ENCODE data around the gene RBM38. TPM values are rescaled to one million over a fixed set of nuclear protein-coding genes. Genes with fewer than 3 reads are reported as not detected.

Gene RBM38
- total and polyA plus RNA-seq, 2 of the 13 experiments (the other 11 are each of a cell fraction or from before 2014, with no cell fraction given), result 24.2 to 34.2 TPM

DNA sequence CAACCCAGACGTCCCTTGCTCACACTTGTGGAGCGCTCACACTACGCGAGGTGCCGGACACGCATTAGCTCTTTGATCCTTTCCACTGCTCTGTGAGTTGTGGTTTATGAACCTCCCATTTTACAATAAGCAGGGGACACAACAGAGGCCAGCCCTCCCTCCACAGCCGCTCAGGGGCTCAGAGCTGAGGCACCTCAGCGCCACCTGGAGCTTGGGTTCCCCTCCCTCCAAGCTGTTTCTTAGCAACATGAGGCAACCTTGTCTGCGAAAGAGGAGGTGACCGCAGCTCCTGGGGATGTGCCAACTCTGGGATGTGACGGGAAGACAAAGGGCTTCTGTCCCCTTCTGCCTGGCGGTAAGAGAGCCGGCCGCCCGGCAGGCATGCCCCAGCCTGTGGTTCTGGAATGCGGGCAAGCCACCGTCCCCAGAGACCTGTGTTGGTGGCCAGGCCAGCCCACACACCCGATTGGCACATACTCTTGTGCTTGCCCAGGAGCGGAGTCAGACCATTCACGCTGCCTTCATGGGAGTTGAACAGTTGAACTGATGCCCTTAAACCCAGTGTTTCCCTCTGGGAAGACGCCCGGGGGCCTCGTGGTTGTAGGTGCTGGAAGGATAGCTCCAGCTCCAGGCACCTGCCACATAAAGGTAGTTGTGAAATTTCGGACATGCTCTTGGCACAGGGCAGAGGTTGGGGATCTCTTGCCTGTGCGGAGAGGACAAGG, 44.5 kb downstream of the RBM38 start (continued):
- TF ChIP-seq NFE2L2 (IDR thresholded peaks at IDR 0.05; ENCODE audit: low read length), result no peak
- no peak for TF ChIP-seq TCF12 (IDR thresholded peaks at IDR 0.05)
- no peak for TF ChIP-seq TCF12 (CRISPR knock-in tag; IDR thresholded peaks at IDR 0.05)
- TF ChIP-seq KAT2B (IDR thresholded peaks at IDR 0.05; ENCODE audit: borderline replicate concordance, low read depth, low read length), result no peak
- no peak for TF ChIP-seq SNRNP70 (IDR thresholded peaks at IDR 0.05; ENCODE audit: low read depth, low read length)
- no peak for TF ChIP-seq SRSF4 (IDR thresholded peaks at IDR 0.05; ENCODE audit: low read depth, low read length, poor library complexity, severe bottlenecking)
- no peak for TF ChIP-seq PRPF4 (IDR thresholded peaks at IDR 0.05; ENCODE audit: low read depth, low read length, poor library complexity, severe bottlenecking)
- no peak for TF ChIP-seq HINFP (CRISPR knock-in tag; IDR thresholded peaks at IDR 0.05; ENCODE audit: low read depth)
- peak; percentile 41; the same call in 1 of the 2 replicates for TF ChIP-seq TAF1 (CRISPR knock-in tag; IDR thresholded peaks at IDR 0.05)
- peak; percentile 42; the same call in 1 of the 2 replicates for TF ChIP-seq KDM2A (CRISPR knock-in tag; IDR thresholded peaks at IDR 0.05; ENCODE audit: borderline replicate concordance, low read depth)
- no peak for TF ChIP-seq ZKSCAN5 (CRISPR knock-in tag; IDR thresholded peaks at IDR 0.05)
- TF ChIP-seq ZFP62 (CRISPR knock-in tag; IDR thresholded peaks at IDR 0.05), result no peak
- 0 out of 2 replicates have a peak, but pooled peaks have one; percentile 14 for TF ChIP-seq ZNF629 (CRISPR knock-in tag; conservative IDR thresholded peaks at IDR 0.05)
- TF ChIP-seq NCOA1 (CRISPR knock-in tag; IDR thresholded peaks at IDR 0.05), result no peak
- TF ChIP-seq, protein P1, sequence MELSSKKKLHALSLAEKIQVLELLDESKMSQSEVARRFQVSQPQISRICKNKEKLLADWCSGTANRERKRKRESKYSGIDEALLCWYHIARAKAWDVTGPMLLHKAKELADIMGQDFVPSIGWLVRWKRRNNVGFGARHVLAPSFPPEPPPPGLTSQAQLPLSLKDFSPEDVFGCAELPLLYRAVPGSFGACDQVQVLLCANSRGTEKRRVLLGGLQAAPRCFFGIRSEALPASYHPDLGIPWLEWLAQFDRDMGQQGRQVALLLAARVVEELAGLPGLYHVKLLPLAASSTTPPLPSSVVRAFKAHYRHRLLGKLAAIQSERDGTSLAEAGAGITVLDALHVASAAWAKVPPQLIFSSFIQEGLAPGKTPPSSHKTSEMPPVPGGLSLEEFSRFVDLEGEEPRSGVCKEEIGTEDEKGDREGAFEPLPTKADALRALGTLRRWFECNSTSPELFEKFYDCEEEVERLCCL (CRISPR knock-in tag; IDR thresholded peaks at IDR 0.05; ENCODE audit: borderline replicate concordance), result no peak
- no peak for TF ChIP-seq AFF4 (CRISPR knock-in tag; IDR thresholded peaks at IDR 0.05)
- no peak for TF ChIP-seq ZNF782 (CRISPR knock-in tag; IDR thresholded peaks at IDR 0.05; ENCODE audit: borderline replicate concordance)
- TF ChIP-seq, protein P2, sequence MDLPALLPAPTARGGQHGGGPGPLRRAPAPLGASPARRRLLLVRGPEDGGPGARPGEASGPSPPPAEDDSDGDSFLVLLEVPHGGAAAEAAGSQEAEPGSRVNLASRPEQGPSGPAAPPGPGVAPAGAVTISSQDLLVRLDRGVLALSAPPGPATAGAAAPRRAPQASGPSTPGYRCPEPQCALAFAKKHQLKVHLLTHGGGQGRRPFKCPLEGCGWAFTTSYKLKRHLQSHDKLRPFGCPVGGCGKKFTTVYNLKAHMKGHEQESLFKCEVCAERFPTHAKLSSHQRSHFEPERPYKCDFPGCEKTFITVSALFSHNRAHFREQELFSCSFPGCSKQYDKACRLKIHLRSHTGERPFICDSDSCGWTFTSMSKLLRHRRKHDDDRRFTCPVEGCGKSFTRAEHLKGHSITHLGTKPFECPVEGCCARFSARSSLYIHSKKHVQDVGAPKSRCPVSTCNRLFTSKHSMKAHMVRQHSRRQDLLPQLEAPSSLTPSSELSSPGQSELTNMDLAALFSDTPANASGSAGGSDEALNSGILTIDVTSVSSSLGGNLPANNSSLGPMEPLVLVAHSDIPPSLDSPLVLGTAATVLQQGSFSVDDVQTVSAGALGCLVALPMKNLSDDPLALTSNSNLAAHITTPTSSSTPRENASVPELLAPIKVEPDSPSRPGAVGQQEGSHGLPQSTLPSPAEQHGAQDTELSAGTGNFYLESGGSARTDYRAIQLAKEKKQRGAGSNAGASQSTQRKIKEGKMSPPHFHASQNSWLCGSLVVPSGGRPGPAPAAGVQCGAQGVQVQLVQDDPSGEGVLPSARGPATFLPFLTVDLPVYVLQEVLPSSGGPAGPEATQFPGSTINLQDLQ (CRISPR knock-in tag; IDR thresholded peaks at IDR 0.05), result peak; percentile 60; the same call in 1 of the 2 replicates
- TF ChIP-seq ZNF329 (CRISPR knock-in tag; IDR thresholded peaks at IDR 0.05; ENCODE audit: low read depth), result no peak
- TF ChIP-seq MTF1 (CRISPR knock-in tag; IDR thresholded peaks at IDR 0.05), result no peak
- TF ChIP-seq ZNF335 (CRISPR knock-in tag; IDR thresholded peaks at IDR 0.05), result peak; percentile 82
